WERI-Rb-1 (cell line): ENCODE results near the gene SH3PXD2B.
"Not testable (repeated sequence)": the region's sequence is repeated elsewhere in the genome, so short reads cannot be mapped to it uniquely, and the experiment has no call there.

Source experiments
- DNase-seq: peaks from one replicate; pipeline ENCODE4 v3.0.0-alpha.2; 2020
- H3K27ac ChIP-seq: fragments of 250-450 bp; sonication (Bioruptor Pico); 2 replicates; pipeline ENCODE4 v1.5.1; 2020; ENCODE audit warnings: mild to moderate bottlenecking, moderate library complexity
- H3K27me3 ChIP-seq: fragments of 250-450 bp; sonication (Bioruptor Pico); 2 replicates; pipeline ENCODE4 v1.5.1; 2021; ENCODE audit warnings: mild to moderate bottlenecking, low read depth, moderate library complexity; ENCODE audit not compliant: insufficient read depth, severe bottlenecking
- H3K36me3 ChIP-seq: fragments of 250-450 bp; sonication (Bioruptor Pico); 2 replicates; pipeline ENCODE4 v1.5.1; 2020; ENCODE audit warnings: mild to moderate bottlenecking, moderate library complexity
- H3K4me3 ChIP-seq: 2 replicates; pipeline ENCODE4 v1.5.1; 2011; ENCODE audit warnings: low read depth, mild to moderate bottlenecking, control low read depth, low read length
- H3K9me3 ChIP-seq: fragments of 250-450 bp; sonication (Bioruptor Pico); 2 replicates; pipeline ENCODE4 v1.5.1; 2021; ENCODE audit warnings: mild to moderate bottlenecking, moderate library complexity; ENCODE audit not compliant: severe bottlenecking
- TF ChIP-seq, protein P1 (sequence below): IDR thresholded peaks from 2 replicates; pipeline ENCODE4 v1.5.1; 2011; ENCODE audit warnings: low read depth, mild to moderate bottlenecking, control low read depth, inconsistent platforms, low read length

The SH3PXD2B gene

DNA sequence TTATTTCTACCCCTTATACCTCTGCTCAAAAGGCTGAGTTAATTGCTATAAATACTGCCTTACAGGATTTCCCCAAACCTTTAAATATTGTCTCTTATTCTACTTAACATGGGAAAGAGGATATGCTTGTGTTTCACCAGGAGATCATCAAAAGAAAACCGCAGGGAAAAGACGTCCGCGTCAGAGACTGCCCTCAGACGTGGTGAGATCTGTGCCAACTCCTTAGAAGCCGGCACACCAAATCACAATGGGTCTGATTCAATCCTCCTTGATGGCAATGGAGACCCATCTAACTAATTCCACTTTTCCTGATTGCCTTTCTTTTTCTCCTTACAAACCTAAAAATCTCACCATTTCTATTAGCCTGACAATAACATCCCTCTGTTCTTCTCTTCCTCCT, 55.0 kb downstream of the SH3PXD2B start:
- Histone ChIP-seq H3K36me3 (no peaks in the 10 kb centered on the region), H3K4me3 (no peak overlapping the region), H3K27ac (no peak overlapping the region), H3K27me3 (peaks cover 35% of the 10 kb centered on the region), H3K9me3 (no peaks in the 10 kb centered on the region)
- no peak for DNase-seq
- TF ChIP-seq, protein P1, sequence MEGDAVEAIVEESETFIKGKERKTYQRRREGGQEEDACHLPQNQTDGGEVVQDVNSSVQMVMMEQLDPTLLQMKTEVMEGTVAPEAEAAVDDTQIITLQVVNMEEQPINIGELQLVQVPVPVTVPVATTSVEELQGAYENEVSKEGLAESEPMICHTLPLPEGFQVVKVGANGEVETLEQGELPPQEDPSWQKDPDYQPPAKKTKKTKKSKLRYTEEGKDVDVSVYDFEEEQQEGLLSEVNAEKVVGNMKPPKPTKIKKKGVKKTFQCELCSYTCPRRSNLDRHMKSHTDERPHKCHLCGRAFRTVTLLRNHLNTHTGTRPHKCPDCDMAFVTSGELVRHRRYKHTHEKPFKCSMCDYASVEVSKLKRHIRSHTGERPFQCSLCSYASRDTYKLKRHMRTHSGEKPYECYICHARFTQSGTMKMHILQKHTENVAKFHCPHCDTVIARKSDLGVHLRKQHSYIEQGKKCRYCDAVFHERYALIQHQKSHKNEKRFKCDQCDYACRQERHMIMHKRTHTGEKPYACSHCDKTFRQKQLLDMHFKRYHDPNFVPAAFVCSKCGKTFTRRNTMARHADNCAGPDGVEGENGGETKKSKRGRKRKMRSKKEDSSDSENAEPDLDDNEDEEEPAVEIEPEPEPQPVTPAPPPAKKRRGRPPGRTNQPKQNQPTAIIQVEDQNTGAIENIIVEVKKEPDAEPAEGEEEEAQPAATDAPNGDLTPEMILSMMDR: no peak

GRCh38 chr5:172398645-172399044, 55.7 kb downstream of the SH3PXD2B start:
- not testable (repeated sequence) for H3K36me3 ChIP-seq, H3K9me3 ChIP-seq

DNA sequence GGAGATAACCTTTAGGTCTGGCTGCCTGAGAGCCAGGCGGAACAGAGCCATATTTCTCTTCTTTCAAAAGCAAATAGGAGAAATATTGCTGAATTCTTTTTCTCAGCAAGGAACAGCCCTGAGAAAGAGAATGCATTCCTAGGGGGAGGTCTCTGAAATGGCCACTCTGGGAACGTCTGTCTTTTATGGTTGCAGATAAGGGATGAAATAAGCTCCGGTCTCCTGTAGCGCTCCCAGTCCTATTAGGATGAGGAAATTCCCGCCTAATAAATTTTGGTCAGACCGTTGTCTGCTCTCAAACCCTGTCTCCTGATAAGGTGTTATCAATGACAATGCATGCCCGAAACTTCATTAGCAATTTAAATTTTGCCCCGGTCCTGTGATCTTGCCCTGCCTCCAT, 57.3 kb downstream of the SH3PXD2B start:
- not testable (repeated sequence) for H3K36me3 ChIP-seq, H3K4me3 ChIP-seq, H3K9me3 ChIP-seq, H3K27ac ChIP-seq, DNase-seq
- peaks cover 14% of the 10 kb centered on the region for H3K27me3 ChIP-seq

More at GRCh38 chr5:172398645-172399044, 55.7 kb downstream of the SH3PXD2B start:
- not testable (repeated sequence) for H3K27ac ChIP-seq, H3K4me3 ChIP-seq, DNase-seq
- peaks cover 31% of the 10 kb centered on the region for H3K27me3 ChIP-seq

GRCh38 chr5:172396220-172396619, 58.1 kb downstream of the SH3PXD2B start:
- Histone ChIP-seq H3K36me3 (no peaks in the 10 kb centered on the region), H3K27me3 (peaks cover 9% of the 10 kb centered on the region), H3K9me3 (no peaks in the 10 kb centered on the region), H3K4me3 (no peak overlapping the region), H3K27ac (no peak overlapping the region)
- TF ChIP-seq, protein P1: no peak
- no peak for DNase-seq

DNA sequence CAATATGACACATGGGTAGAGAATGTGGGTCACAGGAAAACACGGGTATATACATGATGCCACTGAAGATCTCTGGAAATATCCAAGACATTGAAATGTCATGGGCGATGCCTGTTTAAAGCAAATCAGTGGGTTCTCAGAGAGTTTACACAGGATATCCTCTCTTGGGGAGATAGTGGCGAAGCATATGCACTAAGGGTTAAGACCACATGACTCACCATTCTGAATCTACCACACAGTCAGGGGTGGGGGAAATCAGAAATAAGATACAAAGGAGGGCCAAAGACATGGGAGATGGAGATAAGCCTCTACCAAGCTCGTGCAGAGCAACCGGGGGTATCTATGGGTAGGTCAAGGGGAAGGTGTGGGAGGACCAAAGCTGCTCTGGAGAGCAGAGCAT, 58.8 kb downstream of the SH3PXD2B start:
- no peak for DNase-seq
- no peaks in the 10 kb centered on the region for H3K36me3 ChIP-seq
- no peaks in the 10 kb centered on the region for H3K9me3 ChIP-seq
- TF ChIP-seq, protein P1: no peak
- H3K4me3 ChIP-seq: no peak overlapping the region
- peaks cover 7% of the 10 kb centered on the region for H3K27me3 ChIP-seq
- no peak overlapping the region for H3K27ac ChIP-seq

DNA sequence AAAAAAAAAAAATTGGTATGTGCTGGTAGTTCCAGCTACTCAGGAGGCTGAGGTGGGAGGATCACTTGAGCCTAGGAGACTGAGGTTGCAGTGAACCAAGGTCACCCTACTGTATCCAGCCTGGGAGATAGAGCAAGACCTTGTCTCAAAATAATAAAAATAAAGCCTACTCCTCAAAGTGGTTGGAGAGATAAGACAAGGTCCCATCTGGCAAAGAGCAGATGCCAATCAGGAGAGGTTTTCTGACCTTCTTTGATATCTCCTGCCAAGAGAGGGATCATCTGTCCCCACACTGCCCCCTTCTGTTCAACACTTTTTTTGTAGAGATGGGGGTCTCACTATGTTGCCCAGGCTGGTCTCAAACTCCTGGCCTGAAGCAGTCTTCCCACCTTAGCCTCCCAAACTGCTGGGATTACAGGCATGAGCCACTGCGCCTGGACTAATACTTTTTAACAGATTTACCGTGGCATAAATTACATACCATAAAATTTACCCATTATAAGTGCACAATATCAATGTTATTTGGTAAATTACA, 64.7 kb downstream of the SH3PXD2B start:
- no peak for DNase-seq
- no peaks in the 10 kb centered on the region for H3K27me3 ChIP-seq
- H3K9me3 ChIP-seq: no peaks in the 10 kb centered on the region
- TF ChIP-seq, protein P1: no peak
- H3K27ac ChIP-seq: no peak overlapping the region
- H3K4me3 ChIP-seq: no peak overlapping the region
- no peaks in the 10 kb centered on the region; the same call in 1 of the 2 replicates for H3K36me3 ChIP-seq

DNA sequence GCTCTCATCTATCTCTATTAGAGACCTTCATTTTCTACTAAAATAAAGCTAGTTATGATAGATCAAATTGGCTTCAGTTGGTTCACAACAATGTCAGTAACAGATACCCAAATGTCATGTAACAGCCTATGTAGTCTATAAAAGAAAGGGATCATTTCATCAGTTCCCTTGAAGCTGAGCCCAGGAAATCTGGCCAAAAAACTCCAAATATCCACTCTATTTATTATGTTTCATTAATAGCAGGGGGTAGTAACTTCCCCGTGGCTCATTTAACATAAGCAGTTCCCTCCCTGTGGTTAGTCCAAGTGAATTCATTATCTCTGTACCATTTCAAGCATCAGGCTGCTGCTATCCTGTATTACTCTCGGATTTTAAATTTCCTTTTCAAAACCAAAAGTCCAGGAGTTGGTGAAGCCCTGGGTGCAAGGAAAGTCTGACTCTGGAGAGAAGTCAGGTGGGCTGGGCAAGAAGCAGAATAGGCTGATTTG, 66.0 kb downstream of the SH3PXD2B start:
- DNase-seq: no peak
- no peak overlapping the region for H3K27ac ChIP-seq
- H3K27me3 ChIP-seq: no peaks in the 10 kb centered on the region
- TF ChIP-seq, protein P1: no peak
- H3K36me3 ChIP-seq: no peaks in the 10 kb centered on the region; the same call in 1 of the 2 replicates
- H3K4me3 ChIP-seq: no peak overlapping the region
- no peaks in the 10 kb centered on the region for H3K9me3 ChIP-seq
